ENCODE measurements around the gene SLC9A3. TPM values are rescaled to one million over a fixed set of nuclear protein-coding genes. Genes with fewer than 3 reads are reported as not detected.

The SLC9A3 gene
- total RNA-seq, 1 experiment from 2014 or later, result 0.85 TPM

DNA sequence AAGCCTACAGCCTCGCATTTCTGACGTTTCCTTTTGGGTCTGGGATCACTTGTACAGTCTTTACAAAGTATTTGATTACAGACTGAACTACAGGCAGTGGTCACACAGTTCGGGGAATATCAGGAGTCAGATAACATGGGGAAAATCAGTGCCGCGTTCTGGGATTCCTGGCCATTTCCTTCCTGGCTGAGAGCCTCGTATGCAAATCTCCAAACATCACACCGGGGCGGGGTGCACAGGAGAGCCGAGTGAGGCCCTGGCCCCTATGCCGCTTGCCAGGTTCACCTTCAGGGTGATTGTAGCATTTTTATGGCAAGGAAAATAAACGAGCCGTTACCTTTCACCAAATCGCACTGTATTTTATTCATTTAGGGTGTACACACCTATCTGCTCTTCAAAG lies 29.6 kb upstream of the SLC9A3 start:
- Histone ChIP-seq H3K4me2 (ENCODE audit: insufficient read depth, insufficient read length, low read length) (no peak overlapping the region), H3K9ac (ENCODE audit: extremely low read depth, insufficient read length, low read length) (no peak overlapping the region), H3K79me1 (ENCODE audit: insufficient read depth, low read depth, low read length, poor library complexity, severe bottlenecking) (no peaks in the 10 kb centered on the region), H3T11ph (ENCODE audit: low read length) (no peak overlapping the region), H4K20me1 (ENCODE audit: control insufficient read depth, insufficient read depth, insufficient read length) (no peaks in the 10 kb centered on the region), H3K56ac (ENCODE audit: insufficient read length, low read depth, low read length) (no peak overlapping the region), H4K5ac (ENCODE audit: insufficient read length, low read depth, low read length) (no peak overlapping the region), H3K23me2 (ENCODE audit: insufficient read length, low read depth, low read length, poor library complexity, severe bottlenecking) (no peaks in the 10 kb centered on the region), H4K8ac (replicated peaks; ENCODE audit: insufficient read length, low read depth, low read length) (no peak overlapping the region), H3K27me3 (ENCODE audit: insufficient read depth, low read length) (no peaks in the 10 kb centered on the region; the same call in 1 of the 2 replicates), H3K9me3 (ENCODE audit: control insufficient read depth, low read depth, low read length) (no peaks in the 10 kb centered on the region), H2AFZ (ENCODE audit: low read length) (no peak overlapping the region), H2BK120ac (ENCODE audit: low read depth, low read length, poor library complexity, severe bottlenecking) (no peak overlapping the region), H3K14ac (ENCODE audit: insufficient read depth, low read length) (no peak overlapping the region), H2BK5ac (ENCODE audit: insufficient read length, low read length) (no peak overlapping the region), H2BK15ac (ENCODE audit: low read depth, low read length) (no peak overlapping the region), H3K4me1 (ENCODE audit: insufficient read depth, low read length) (no peaks in the 10 kb centered on the region), H3K27ac (ENCODE audit: insufficient read length, low read depth, low read length) (no peak overlapping the region), H3K4ac (ENCODE audit: low read depth, low read length) (no peak overlapping the region), H4K91ac (ENCODE audit: insufficient read length, low read depth, low read length) (no peak overlapping the region), H3K23ac (ENCODE audit: insufficient read length, low read depth, low read length) (no peak overlapping the region), H2BK20ac (ENCODE audit: low read depth, low read length, poor library complexity, severe bottlenecking) (no peak overlapping the region), H2AK5ac (ENCODE audit: insufficient read length, low read length) (no peak overlapping the region), H2BK12ac (ENCODE audit: insufficient read length, low read depth, low read length) (no peak overlapping the region), H3K79me2 (ENCODE audit: insufficient read depth, low read length) (no peaks in the 10 kb centered on the region), H3K18ac (ENCODE audit: insufficient read length, low read depth, low read length) (no peak overlapping the region)
- peaks cover 4 to 9% of the 10 kb centered on the region in 2 experiments; a peak in 3 of 4 replicates for H3K4me1 Mint-ChIP-seq
- no peak for DNase-seq
- no peaks in the 10 kb centered on the region for H3K36me3 Mint-ChIP-seq (ENCODE audit: insufficient read depth in 1 of 3, low read depth in 3 of 3)
- H3K27ac Mint-ChIP-seq, result no peak overlapping the region
- TF ChIP-seq, protein P1, sequence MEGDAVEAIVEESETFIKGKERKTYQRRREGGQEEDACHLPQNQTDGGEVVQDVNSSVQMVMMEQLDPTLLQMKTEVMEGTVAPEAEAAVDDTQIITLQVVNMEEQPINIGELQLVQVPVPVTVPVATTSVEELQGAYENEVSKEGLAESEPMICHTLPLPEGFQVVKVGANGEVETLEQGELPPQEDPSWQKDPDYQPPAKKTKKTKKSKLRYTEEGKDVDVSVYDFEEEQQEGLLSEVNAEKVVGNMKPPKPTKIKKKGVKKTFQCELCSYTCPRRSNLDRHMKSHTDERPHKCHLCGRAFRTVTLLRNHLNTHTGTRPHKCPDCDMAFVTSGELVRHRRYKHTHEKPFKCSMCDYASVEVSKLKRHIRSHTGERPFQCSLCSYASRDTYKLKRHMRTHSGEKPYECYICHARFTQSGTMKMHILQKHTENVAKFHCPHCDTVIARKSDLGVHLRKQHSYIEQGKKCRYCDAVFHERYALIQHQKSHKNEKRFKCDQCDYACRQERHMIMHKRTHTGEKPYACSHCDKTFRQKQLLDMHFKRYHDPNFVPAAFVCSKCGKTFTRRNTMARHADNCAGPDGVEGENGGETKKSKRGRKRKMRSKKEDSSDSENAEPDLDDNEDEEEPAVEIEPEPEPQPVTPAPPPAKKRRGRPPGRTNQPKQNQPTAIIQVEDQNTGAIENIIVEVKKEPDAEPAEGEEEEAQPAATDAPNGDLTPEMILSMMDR (conservative IDR thresholded peaks at IDR 0.05), result no peak
- no peak overlapping the region for H3K4me3 Mint-ChIP-seq
- no CpG with 5 or more reads among the region's 13 CpGs for WGBS (ENCODE audit: extremely low coverage, insufficient read length, low lambda C conversion rate)
- no peaks in the 10 kb centered on the region for H3K9me3 Mint-ChIP-seq
- peaks cover 62% of the 10 kb centered on the region for H3K27me3 Mint-ChIP-seq (ENCODE audit: low read depth)

Data from H9 (cell line).